Transverse colon (tissue), 3 donors: ENCODE results near the gene DAAM1.

Experiments
- POLR2A ChIP-seq: fragments of 450-650 bp; IDR thresholded peaks from one replicate; pipeline ENCODE4 v1.6.1; 2016; ENCODE audit warnings: antibody characterized with exemption, mild to moderate bottlenecking, moderate library complexity
- TF ChIP-seq, protein P1 (sequence below), 5 experiments: fragments of 200-600 bp in 3 of 5; fragments of 450-650 bp in 2 of 5; sonication (generic) in 3 of 5; IDR thresholded peaks; 1 replicate in 2 of 5; 2 replicates in 3 of 5; pipeline ENCODE4 v1.5.1; 2016 to 2017; ENCODE audit warnings: antibody characterized with exemption in 5 of 5, inconsistent platforms in 3 of 5, mild to moderate bottlenecking in 2 of 5, moderate library complexity in 1 of 5

DNA sequence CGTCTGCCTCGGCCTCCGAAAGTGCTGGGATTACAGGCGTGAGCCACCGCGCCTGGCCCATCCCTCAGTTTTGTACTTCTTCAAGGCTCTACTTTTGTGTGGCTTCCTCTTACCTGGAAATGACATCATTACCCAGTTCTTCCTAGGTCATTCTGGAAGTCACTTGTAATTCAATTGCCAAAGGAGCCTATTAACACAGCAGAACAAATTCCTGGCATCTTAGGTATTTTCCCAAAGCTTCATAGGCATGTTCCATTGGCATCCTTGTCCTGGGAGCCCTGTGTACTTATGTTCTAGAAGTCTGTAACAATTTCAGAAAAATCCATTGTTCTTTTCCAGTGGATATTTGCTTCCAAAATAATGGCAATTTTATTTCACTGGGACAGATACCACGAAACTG is 60.6 kb downstream of the DAAM1 start:
- TF ChIP-seq, protein P1, sequence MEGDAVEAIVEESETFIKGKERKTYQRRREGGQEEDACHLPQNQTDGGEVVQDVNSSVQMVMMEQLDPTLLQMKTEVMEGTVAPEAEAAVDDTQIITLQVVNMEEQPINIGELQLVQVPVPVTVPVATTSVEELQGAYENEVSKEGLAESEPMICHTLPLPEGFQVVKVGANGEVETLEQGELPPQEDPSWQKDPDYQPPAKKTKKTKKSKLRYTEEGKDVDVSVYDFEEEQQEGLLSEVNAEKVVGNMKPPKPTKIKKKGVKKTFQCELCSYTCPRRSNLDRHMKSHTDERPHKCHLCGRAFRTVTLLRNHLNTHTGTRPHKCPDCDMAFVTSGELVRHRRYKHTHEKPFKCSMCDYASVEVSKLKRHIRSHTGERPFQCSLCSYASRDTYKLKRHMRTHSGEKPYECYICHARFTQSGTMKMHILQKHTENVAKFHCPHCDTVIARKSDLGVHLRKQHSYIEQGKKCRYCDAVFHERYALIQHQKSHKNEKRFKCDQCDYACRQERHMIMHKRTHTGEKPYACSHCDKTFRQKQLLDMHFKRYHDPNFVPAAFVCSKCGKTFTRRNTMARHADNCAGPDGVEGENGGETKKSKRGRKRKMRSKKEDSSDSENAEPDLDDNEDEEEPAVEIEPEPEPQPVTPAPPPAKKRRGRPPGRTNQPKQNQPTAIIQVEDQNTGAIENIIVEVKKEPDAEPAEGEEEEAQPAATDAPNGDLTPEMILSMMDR (IDR thresholded peaks at IDR 0.05), result no peak
- no peak for TF ChIP-seq POLR2A
